GM06990 (cell line): ENCODE measurements around the gene PACSIN3.

Experiments
- DNase-seq: peaks from one replicate; pipeline ENCODE4 v3.0.0-alpha.2; 2011; ENCODE audit not compliant: insufficient read length; ENCODE audit errors: extremely low read depth
- H3K27me3 ChIP-seq: replicated peaks from 2 replicates; pipeline ENCODE4 v1.6.0; 2011; ENCODE audit warnings: low read length; ENCODE audit not compliant: control insufficient read depth, insufficient read depth
- H3K36me3 ChIP-seq: 2 replicates; pipeline ENCODE4 v1.5.1; 2011; ENCODE audit warnings: low read length; ENCODE audit not compliant: control insufficient read depth, insufficient read depth
- H3K4me3 ChIP-seq: replicated peaks from 2 replicates; pipeline ENCODE4 v1.5.1; 2011; ENCODE audit warnings: low read depth, mild to moderate bottlenecking, control low read depth, low read length
- TF ChIP-seq, protein P1 (sequence below): IDR thresholded peaks from 2 replicates; pipeline ENCODE4 v1.5.1; 2011; ENCODE audit warnings: low read length, control low read depth, mild to moderate bottlenecking, inconsistent platforms; ENCODE audit not compliant: insufficient read depth, poor library complexity, severe bottlenecking

PACSIN3 gene

DNA sequence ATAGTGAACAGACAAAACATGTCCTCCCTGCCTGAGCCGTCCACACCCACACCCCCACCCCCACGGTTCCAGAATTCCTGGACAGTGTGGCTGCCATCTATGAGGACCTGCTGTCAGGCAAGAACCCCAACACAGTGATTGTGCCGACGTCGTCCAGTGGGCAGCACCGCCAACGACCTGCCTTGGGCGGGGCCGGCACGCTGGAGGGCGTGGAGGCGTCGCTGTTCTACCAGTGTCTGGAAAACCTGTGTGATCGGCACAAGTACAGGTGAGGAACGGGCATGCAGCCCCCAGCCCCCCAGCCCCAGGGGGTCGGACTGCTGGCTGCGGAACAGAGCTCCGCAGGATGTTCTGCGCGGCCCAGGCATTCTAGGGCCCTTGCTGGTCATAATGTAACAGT, 29.3 kb downstream of the PACSIN3 start:
- no peak for DNase-seq

DNA sequence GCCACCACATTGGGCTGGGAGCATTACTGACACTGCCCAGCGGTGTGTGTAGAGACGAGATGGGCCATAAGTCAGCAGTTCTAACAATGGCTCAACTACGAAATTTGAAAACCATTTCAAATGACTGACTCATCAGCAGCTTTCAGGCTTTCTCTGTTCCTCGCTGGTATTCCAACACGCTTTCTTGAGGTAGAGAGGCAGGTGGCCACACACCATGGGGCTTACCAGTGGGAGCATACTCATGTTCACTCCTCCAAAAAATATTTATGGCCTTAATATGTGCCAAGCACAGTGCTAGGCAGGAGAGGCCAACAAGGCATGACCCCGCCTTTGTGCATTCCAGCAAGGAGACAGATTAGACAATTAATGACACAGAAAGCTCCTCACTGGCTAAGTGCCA, 29.9 kb downstream of the PACSIN3 start:
- TF ChIP-seq, protein P1, sequence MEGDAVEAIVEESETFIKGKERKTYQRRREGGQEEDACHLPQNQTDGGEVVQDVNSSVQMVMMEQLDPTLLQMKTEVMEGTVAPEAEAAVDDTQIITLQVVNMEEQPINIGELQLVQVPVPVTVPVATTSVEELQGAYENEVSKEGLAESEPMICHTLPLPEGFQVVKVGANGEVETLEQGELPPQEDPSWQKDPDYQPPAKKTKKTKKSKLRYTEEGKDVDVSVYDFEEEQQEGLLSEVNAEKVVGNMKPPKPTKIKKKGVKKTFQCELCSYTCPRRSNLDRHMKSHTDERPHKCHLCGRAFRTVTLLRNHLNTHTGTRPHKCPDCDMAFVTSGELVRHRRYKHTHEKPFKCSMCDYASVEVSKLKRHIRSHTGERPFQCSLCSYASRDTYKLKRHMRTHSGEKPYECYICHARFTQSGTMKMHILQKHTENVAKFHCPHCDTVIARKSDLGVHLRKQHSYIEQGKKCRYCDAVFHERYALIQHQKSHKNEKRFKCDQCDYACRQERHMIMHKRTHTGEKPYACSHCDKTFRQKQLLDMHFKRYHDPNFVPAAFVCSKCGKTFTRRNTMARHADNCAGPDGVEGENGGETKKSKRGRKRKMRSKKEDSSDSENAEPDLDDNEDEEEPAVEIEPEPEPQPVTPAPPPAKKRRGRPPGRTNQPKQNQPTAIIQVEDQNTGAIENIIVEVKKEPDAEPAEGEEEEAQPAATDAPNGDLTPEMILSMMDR: no peak
- Histone ChIP-seq H3K36me3 (peaks cover 1% of the 10 kb centered on the region), H3K27me3 (no peaks in the 10 kb centered on the region), H3K4me3 (no peak overlapping the region)
- no peak for DNase-seq

More for the DNA sequence above, 29.3 kb downstream of the PACSIN3 start:
- Histone ChIP-seq H3K4me3 (no peak overlapping the region), H3K36me3 (peaks cover 1% of the 10 kb centered on the region), H3K27me3 (no peaks in the 10 kb centered on the region)
- TF ChIP-seq, protein P1: no peak

DNA sequence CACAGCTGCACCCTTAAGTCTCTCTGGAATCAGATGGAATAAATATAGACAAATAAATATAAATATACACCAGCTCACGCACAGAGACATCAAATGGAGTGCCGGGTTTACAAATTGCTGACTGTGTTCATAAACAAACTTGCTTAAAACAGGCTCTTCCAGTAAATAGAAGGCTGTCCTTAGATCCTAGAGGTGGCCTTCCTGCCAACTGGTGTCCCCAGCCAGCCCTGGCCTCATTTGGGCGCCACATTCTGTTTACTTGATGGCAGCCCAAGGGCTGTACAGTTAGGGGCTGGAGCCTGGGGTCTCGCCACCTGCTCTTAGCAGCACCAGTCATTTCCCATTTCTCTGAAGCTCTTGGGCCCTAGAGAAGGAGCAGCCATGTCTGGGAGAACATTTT, 30.4 kb downstream of the PACSIN3 start:
- no peak overlapping the region for H3K4me3 ChIP-seq
- TF ChIP-seq, protein P1: no peak
- DNase-seq: no peak
- no peaks in the 10 kb centered on the region for H3K27me3 ChIP-seq
- H3K36me3 ChIP-seq: peaks cover 1% of the 10 kb centered on the region

DNA sequence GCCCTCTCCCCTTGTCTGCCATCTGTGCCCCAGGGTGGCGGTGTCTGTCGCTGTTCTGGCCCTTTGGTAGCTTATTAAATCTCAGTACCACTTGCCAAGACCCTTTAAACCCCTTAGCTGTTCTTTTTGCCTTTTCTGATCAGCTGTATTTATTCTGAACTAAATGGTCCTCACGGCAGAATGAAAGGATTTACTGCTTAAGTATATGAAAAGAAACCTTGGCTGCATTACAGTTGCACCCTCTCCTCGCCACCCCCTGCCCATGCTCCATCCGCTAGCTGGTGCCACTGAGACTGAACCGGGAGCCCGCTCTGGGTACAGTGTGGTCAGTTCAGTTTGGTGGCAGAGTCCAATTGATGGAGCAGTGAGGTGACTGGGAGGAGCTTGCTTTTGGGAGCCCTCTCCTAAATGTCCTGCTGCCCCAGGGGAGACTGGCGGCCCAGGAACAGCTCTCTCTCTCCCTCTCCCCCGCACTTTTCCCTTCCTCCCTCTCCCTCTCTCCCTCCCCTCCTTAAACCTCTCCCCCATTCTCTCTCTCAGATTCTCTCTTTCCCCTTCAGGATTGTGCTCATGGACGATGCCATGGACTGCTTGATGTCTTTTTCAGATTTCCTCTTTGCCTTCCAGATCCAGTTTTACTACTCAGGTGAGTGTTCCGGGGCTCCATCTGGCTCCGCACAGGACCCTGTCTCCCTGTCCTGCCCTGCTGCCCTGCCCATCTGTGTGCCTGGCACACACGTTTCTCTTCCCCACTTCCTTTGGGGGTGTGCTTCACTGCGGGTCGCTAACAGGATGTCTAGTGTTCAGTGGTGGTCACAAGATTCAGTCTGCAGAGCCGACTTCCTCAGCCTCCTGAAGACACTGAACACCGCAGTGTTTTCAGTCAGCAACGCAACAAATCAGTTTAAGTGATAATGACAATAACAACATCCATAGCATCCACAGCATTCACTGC, 31.3 kb downstream of the PACSIN3 start:
- Histone ChIP-seq H3K27me3 (no peaks in the 10 kb centered on the region), H3K4me3 (no peak overlapping the region), H3K36me3 (peaks cover 1% of the 10 kb centered on the region)
- no peak for DNase-seq
- TF ChIP-seq, protein P1: no peak

DNA sequence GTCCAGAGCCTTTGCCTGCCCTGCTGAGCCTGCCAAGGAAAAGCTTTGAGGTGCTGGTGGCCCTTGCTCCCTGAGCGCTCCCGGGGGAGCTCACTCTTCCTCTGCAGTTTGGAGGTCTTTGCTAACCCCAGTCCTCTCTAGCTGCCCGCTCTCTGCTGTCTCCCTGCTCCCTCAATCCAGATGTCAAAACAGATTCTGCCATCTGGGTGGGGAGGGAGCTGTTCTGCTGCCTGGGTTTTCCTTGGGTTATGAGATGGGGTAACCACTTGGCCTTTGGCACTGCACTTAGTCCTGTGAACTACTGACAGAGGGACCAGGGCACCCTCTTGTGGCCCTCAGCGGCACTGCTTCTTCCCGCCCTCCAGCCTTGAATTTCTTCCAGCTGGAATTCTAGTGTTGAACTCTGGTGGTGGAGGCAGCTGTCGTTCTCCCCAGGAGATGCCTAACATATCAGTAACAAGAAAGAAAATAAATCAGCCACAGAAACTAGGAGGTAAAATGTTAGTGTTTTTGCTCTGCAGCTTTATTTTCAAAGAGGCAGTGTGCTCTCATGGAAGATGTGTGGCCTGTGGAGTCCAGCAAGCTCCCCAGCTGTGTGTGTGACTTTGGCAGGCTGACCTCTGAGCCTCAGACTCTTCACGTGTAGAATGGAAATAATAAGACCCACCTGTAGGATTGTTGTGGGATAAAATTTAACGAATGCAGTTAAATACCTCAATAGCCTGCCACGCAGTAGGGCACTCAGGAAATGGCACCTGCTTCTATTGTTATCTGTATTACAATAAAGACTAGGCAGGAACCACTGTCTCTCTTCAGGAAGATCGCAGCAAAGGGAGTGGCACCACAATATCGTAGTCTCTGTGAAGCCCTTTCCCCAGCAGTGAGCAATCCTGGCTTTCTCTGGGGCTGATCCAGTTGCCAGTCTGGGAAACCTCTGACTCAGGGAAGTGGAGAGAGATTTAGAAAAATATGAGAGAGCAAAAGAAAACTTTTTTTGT, 33.0 kb downstream of the PACSIN3 start:
- Histone ChIP-seq H3K4me3 (no peak overlapping the region), H3K27me3 (no peaks in the 10 kb centered on the region), H3K36me3 (peaks cover 1% of the 10 kb centered on the region)
- DNase-seq: peak; percentile 45
- TF ChIP-seq, protein P1: peak; percentile 99
